Esophagus muscularis mucosa (tissue), 4 donors: ENCODE measurements around the gene GPC5.

Source experiments
- EP300 ChIP-seq: sonication (generic); formaldehyde crosslinking; IDR thresholded peaks from one replicate; pipeline ENCODE4 v1.6.1; 2017; ENCODE audit warnings: antibody characterized with exemption
- POLR2A ChIP-seq: fragments of 450-650 bp; IDR thresholded peaks from one replicate; pipeline ENCODE4 v1.6.1; 2017; ENCODE audit warnings: antibody characterized with exemption, moderate library complexity, mild to moderate bottlenecking, low read depth
- TF ChIP-seq, protein P1 (sequence below), 3 experiments: fragments of 200-600 bp in 2 of 3; fragments of 450-650 bp in 1 of 3; sonication (generic) in 2 of 3; IDR thresholded peaks; one replicate each; pipeline ENCODE4 v1.5.1; 2017 to 2019; ENCODE audit warnings: antibody characterized with exemption in 3 of 3, mild to moderate bottlenecking in 2 of 3, moderate library complexity in 1 of 3

DNA sequence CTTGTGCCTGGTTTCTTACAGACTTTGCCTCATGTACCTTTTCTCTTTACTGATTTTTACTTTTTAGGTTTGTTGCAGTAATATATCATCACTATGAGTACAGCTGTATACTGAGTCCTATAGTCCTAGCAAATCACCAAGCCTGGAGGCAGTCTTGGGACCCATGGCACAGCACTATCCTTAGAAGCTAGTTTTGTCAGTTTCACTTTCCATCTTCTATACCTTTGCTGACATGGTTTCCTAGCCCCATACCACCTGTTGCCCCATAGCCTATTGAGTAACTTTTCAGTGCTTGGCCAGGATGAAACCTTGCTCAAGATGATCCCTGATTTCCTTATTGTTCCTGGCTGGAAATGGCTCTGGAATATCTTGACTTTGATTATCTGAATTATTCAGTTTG lies 826.4 kb downstream of the GPC5 start:
- TF ChIP-seq POLR2A (no peak), EP300 (no peak)
- TF ChIP-seq, protein P1, sequence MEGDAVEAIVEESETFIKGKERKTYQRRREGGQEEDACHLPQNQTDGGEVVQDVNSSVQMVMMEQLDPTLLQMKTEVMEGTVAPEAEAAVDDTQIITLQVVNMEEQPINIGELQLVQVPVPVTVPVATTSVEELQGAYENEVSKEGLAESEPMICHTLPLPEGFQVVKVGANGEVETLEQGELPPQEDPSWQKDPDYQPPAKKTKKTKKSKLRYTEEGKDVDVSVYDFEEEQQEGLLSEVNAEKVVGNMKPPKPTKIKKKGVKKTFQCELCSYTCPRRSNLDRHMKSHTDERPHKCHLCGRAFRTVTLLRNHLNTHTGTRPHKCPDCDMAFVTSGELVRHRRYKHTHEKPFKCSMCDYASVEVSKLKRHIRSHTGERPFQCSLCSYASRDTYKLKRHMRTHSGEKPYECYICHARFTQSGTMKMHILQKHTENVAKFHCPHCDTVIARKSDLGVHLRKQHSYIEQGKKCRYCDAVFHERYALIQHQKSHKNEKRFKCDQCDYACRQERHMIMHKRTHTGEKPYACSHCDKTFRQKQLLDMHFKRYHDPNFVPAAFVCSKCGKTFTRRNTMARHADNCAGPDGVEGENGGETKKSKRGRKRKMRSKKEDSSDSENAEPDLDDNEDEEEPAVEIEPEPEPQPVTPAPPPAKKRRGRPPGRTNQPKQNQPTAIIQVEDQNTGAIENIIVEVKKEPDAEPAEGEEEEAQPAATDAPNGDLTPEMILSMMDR (IDR thresholded peaks at IDR 0.05), result no peak
